SH-SY5Y (cell line): ENCODE results near the gene PIEZO2.

Experiments used
- GATA2 ChIP-seq: IDR thresholded peaks from 2 replicates; pipeline ENCODE4 v1.6.1; 2011; ENCODE audit warnings: mild to moderate bottlenecking, low read depth, low read length
- GATA3 ChIP-seq: IDR thresholded peaks from 2 replicates; pipeline ENCODE4 v1.6.1; 2011; ENCODE audit warnings: low read depth, mild to moderate bottlenecking, low read length, moderate library complexity

- no peak for TF ChIP-seq GATA2
- TF ChIP-seq GATA3 = no peak
Observed at GRCh38 chr18:10718809-10719208, 430.6 kb downstream of the PIEZO2 start.
